ENCODE measurements around the gene ATF7.

Gene ATF7

DNA sequence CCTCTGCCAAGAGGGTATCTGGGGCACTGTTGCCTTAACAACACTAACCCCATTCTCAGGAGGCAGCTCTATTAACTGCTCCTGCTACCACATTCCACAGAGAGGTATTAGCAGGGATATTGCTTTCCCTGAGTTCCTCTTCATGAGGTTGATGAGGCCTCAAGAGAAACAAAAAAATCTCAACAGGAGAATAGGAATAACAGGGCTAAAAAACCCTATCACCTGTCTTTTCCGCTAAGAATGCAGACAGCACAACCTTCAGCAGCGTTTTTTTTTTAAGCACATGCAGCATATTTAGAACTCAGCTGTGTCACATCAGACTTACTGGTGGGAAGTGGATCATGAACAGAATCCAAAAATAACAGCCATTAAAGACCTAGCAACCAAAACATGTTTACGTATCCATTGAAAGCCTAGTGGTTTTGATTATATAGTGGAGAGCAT, 29.2 kb downstream of the ATF7 start:
- Histone ChIP-seq H3K27ac (ENCODE audit: low read length) (no peak overlapping the region), H3K79me2 (ENCODE audit: low read length) (no peaks in the 10 kb centered on the region), H3K4me3 (ENCODE audit: low read length) (no peak overlapping the region), H3K36me3 (replicated peaks; ENCODE audit: low read depth, low read length) (peaks cover 5% of the 10 kb centered on the region), H3K4me1 (ENCODE audit: low read length) (no peaks in the 10 kb centered on the region), H3K9ac (ENCODE audit: low read length) (no peak overlapping the region), H3K9me3 (ENCODE audit: insufficient read depth, low read length) (no peaks in the 10 kb centered on the region), H3K4me2 (ENCODE audit: low read length) (no peak overlapping the region), H2AFZ (ENCODE audit: low read depth, low read length) (no peak overlapping the region), H3K27me3 (ENCODE audit: low read depth, low read length) (no peaks in the 10 kb centered on the region), H4K20me1 (ENCODE audit: insufficient read depth, low read length) (no peaks in the 10 kb centered on the region)
- TF ChIP-seq, protein P1, sequence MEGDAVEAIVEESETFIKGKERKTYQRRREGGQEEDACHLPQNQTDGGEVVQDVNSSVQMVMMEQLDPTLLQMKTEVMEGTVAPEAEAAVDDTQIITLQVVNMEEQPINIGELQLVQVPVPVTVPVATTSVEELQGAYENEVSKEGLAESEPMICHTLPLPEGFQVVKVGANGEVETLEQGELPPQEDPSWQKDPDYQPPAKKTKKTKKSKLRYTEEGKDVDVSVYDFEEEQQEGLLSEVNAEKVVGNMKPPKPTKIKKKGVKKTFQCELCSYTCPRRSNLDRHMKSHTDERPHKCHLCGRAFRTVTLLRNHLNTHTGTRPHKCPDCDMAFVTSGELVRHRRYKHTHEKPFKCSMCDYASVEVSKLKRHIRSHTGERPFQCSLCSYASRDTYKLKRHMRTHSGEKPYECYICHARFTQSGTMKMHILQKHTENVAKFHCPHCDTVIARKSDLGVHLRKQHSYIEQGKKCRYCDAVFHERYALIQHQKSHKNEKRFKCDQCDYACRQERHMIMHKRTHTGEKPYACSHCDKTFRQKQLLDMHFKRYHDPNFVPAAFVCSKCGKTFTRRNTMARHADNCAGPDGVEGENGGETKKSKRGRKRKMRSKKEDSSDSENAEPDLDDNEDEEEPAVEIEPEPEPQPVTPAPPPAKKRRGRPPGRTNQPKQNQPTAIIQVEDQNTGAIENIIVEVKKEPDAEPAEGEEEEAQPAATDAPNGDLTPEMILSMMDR (IDR thresholded peaks at IDR 0.05; ENCODE audit: low read depth, low read length), result no peak
- TF ChIP-seq EZH2phosphoT487 (IDR thresholded peaks at IDR 0.05; ENCODE audit: low read depth), result no peak

DNA sequence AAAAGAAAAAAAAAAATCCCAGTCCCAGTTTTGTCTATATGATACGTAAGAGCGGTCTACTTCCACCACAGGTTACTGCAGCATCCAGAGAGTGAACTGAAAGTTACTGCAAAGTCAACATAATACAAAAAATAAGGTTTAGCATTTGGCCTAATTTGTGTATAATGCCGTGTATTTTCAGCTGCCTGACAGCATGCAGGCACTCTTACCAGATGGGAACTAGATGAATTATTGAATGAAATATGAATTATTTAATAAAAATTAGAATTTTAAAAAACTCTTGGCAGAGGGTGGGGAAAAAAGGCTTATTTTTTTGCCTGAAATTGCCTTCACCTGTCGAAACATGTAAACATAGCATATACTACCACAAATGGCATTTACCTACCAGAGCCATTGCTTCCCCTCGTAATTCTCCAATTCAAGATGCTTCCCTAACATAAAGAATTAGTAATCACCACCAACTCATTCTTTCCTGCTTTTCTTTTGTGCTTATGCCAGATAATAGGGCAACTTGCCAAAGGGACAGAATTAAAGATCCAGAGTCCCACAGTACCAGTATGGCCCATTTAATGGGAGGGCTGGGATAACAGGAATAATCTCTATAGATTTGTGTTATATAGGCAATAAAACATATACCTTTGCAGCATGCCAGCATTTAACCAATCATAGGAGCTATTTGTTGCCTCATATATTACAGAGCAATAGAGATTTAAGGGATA, 31.1 kb downstream of the ATF7 start:
- H3K9ac ChIP-seq (ENCODE audit: low read length), result no peak overlapping the region
- no peak overlapping the region for H3K4me3 ChIP-seq (ENCODE audit: low read length)
- no peak for TF ChIP-seq EZH2phosphoT487 (IDR thresholded peaks at IDR 0.05; ENCODE audit: low read depth)
- TF ChIP-seq, protein P1 (IDR thresholded peaks at IDR 0.05; ENCODE audit: low read depth, low read length), result no peak
- no peaks in the 10 kb centered on the region for H4K20me1 ChIP-seq (ENCODE audit: insufficient read depth, low read length)
- no peak overlapping the region for H3K4me2 ChIP-seq (ENCODE audit: low read length)
- H3K36me3 ChIP-seq (replicated peaks; ENCODE audit: low read depth, low read length), result peaks cover 5% of the 10 kb centered on the region
- H3K79me2 ChIP-seq (ENCODE audit: low read length), result no peaks in the 10 kb centered on the region
- H3K27me3 ChIP-seq (ENCODE audit: low read depth, low read length), result no peaks in the 10 kb centered on the region
- H3K27ac ChIP-seq (ENCODE audit: low read length), result no peak overlapping the region
- H3K4me1 ChIP-seq (ENCODE audit: low read length), result no peaks in the 10 kb centered on the region
- H3K9me3 ChIP-seq (ENCODE audit: insufficient read depth, low read length), result no peaks in the 10 kb centered on the region
- no peak overlapping the region for H2AFZ ChIP-seq (ENCODE audit: low read depth, low read length)

DNA sequence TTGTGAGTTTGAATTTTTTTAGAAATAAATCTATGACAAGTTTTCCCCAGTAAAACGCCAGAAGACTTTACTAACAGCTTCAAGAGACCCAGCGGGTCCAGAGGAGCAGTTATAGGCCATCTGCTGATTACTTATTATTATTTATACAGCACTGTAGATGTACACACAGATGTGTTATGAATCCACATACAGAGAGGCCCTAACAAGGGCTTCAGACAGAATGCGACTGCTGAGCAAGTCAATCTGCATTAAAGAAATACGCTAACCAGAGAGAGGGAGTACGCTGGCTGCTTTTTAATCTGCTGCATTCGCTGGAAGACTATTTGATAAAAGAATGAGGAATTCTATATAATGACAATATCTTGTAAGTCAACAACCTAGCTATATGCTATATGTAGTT, 32.5 kb downstream of the ATF7 start:
- no peak overlapping the region for H3K4me3 ChIP-seq (ENCODE audit: low read length)
- no peaks in the 10 kb centered on the region for H3K9me3 ChIP-seq (ENCODE audit: insufficient read depth, low read length)
- no peak overlapping the region for H3K9ac ChIP-seq (ENCODE audit: low read length)
- H3K4me1 ChIP-seq (ENCODE audit: low read length), result peaks cover 3% of the 10 kb centered on the region; the same call in 1 of the 2 replicates
- H3K27me3 ChIP-seq (ENCODE audit: low read depth, low read length), result no peaks in the 10 kb centered on the region
- no peak overlapping the region for H3K4me2 ChIP-seq (ENCODE audit: low read length)
- H3K27ac ChIP-seq (ENCODE audit: low read length), result no peak overlapping the region
- no peak overlapping the region for H2AFZ ChIP-seq (ENCODE audit: low read depth, low read length)
- no peaks in the 10 kb centered on the region for H3K79me2 ChIP-seq (ENCODE audit: low read length)
- no peaks in the 10 kb centered on the region for H4K20me1 ChIP-seq (ENCODE audit: insufficient read depth, low read length)
- H3K36me3 ChIP-seq (replicated peaks; ENCODE audit: low read depth, low read length), result peaks cover 5% of the 10 kb centered on the region
- no peak for TF ChIP-seq EZH2phosphoT487 (IDR thresholded peaks at IDR 0.05; ENCODE audit: low read depth)
- TF ChIP-seq, protein P1 (IDR thresholded peaks at IDR 0.05; ENCODE audit: low read depth, low read length), result no peak

DNA sequence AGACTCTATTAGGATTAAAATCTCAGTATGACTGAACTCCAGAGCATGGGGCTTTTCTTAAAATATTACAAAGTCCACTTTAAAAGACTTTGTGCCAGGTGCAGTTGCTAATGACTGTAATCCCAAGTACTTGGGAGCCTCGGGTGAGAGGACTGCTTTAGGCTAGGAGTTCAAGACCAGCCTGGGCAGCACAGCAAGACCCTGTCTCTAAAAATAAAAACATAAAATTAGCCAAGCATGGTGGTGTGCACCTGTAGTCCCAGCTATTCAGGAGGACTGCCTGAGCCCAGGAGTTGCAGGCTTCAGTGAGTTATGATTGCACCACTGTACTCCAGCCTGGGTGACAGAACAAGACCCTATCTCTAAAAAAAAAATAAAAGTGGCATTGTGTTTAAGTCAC, 33.2 kb downstream of the ATF7 start:
- Histone ChIP-seq H3K4me2 (ENCODE audit: low read length) (no peak overlapping the region), H3K9me3 (ENCODE audit: insufficient read depth, low read length) (no peaks in the 10 kb centered on the region), H3K36me3 (replicated peaks; ENCODE audit: low read depth, low read length) (no peaks in the 10 kb centered on the region), H3K79me2 (ENCODE audit: low read length) (no peaks in the 10 kb centered on the region), H4K20me1 (ENCODE audit: insufficient read depth, low read length) (no peaks in the 10 kb centered on the region), H3K4me1 (ENCODE audit: low read length) (peaks cover 3% of the 10 kb centered on the region; the same call in 1 of the 2 replicates), H2AFZ (ENCODE audit: low read depth, low read length) (no peak overlapping the region), H3K27ac (ENCODE audit: low read length) (no peak overlapping the region), H3K27me3 (ENCODE audit: low read depth, low read length) (no peaks in the 10 kb centered on the region), H3K4me3 (ENCODE audit: low read length) (no peak overlapping the region), H3K9ac (ENCODE audit: low read length) (no peak overlapping the region)
- no peak for TF ChIP-seq EZH2phosphoT487 (IDR thresholded peaks at IDR 0.05; ENCODE audit: low read depth)
- TF ChIP-seq, protein P1 (IDR thresholded peaks at IDR 0.05; ENCODE audit: low read depth, low read length), result no peak

Data from OCI-LY3 (cell line).